Effector CD4-positive, alpha-beta T cell (primary cell): ENCODE results near the gene MEF2C.

ENCODE experiments used
- DNase-seq: peaks from one replicate; pipeline ENCODE4 v3.0.0-alpha.2; 2020

The MEF2C gene

DNA sequence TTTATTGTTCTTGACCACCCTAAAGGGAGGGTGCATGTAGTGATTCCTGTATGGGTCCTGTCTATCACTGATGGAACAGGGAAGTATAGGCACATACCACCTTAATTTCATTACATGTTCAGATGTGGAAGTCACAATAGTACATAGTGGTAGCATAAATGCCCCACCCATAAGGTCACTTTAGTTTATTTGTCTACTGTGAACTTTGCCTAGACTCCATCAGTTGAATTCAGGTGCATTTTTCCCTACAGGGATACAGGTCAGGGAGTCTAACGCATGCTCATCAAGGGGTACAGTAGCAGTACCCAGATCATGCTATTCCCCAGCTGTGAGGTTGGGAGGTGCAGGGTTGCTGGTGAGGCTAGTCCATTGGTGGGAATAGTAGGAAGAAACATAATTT, 175.0 kb downstream of the MEF2C start:
- DNase-seq: no peak

DNA sequence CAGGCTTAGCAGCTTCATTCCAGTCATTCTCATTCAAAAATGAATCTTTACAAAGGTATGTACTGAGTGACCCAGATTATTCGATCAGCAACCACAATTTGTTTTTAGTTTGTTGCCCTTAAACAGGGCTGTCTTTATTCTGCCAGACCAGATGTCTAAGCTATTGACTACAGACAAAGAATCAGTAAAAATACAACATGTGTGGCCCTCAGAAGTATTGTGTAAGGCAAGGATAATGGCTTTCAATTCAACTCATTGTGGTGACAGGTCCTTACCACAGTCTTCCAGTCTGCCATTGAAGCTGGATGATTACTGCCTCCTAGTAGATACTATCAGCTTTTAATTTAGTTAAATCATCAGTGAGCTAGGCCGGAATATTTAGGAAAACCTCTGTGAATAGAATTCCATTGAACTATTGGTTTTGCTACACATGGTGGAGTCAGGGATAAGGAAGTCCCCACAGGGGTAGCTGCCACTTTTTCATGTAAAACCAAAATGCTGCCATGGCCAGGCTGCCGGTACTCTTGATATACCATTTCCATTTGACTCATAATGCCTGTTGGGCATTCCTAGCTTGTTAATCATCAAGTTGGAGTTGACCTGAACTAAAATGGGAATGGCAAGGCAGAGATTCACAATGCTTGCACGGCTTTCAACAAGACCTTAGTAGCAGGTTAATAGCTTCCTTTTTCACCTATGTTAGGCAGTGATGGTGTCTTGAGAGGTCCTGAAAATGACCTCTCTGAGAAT, 175.6 kb downstream of the MEF2C start:
- DNase-seq: no peak

GRCh38 chr5:88702332-88702731, 180.7 kb downstream of the MEF2C start:
- DNase-seq: no peak

DNA sequence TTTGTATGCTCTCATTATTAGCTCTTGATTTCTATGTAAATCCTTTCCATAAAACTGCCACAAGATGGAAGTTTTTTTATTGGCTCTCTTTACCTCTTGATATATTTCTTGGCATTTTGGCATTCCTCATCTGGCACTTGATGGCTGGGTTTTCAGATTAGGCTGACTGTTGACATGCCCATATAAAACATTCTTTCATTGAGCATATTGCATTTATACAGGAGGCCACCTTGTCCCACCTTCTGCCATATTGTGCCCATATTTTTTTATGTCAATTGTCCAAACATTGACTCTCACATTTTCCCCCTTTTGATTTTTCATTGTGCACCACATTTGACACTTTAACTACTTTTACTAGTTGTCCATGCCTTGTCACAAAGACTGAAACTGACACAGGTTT, 182.9 kb downstream of the MEF2C start:
- no peak for DNase-seq

DNA sequence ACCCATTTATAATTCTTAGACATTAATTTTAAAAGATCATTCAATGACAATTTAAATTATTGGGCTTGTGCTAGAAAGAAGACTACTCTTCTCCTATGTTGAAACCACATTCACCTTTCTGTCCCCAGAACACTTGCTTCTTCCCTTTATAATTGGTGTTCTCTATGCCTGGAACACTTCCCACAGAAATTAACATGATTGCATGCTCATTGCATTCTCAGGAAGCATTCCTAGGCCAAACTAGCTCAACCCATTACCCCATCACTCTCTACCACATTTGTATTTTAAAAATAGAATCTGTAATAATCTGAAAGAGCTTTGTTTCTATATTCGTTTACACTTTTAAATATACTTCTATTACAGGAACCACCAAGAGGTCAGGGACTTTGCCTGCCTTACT, 184.7 kb downstream of the MEF2C start:
- no peak for DNase-seq

DNA sequence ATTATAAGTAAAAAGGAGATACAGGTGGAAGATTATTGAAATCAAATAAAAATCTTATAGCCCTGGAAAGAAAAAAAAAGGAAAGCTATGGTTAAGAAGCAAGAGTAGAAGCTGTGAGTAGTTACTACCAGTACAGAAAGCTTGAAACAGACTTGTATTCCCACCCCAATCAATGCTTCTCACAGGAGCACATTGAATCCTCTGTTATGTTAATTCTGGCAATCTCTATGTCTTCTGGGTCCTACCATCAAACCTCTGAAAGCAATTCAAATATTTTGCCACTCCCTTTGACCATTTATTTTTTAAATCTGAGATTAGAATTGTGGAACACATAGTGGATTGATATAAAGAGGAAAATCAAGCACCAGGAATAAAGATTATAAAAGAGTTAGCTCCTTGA, 186.5 kb downstream of the MEF2C start:
- DNase-seq: no peak

DNA sequence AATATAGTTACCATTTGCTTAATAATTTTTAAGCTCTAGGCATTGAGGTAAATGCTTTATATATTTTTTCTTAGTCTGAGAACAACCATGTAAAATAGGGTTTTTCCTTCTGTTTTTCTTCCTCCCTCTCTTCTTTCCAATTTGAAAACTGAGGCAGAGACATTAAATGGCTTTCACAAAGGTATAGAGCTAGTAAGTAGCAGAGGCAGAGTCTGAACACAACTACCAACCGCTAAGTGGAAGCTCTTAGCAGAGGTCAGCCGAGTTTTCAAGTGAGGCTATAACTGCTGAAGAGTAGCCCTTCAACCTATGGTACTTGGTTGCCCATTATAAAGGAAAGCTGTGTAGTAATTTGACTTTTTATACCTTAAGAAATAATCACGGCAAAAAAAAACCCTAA, 187.1 kb downstream of the MEF2C start:
- no peak for DNase-seq

- no peak for DNase-seq
Observed at GRCh38 chr5:88695232-88695631, 187.8 kb downstream of the MEF2C start.

GRCh38 chr5:88694023-88694679, 188.8 kb downstream of the MEF2C start:
- no peak for DNase-seq

- no peak for DNase-seq
Observed at GRCh38 chr5:88693071-88693932, 189.7 kb downstream of the MEF2C start.

DNA sequence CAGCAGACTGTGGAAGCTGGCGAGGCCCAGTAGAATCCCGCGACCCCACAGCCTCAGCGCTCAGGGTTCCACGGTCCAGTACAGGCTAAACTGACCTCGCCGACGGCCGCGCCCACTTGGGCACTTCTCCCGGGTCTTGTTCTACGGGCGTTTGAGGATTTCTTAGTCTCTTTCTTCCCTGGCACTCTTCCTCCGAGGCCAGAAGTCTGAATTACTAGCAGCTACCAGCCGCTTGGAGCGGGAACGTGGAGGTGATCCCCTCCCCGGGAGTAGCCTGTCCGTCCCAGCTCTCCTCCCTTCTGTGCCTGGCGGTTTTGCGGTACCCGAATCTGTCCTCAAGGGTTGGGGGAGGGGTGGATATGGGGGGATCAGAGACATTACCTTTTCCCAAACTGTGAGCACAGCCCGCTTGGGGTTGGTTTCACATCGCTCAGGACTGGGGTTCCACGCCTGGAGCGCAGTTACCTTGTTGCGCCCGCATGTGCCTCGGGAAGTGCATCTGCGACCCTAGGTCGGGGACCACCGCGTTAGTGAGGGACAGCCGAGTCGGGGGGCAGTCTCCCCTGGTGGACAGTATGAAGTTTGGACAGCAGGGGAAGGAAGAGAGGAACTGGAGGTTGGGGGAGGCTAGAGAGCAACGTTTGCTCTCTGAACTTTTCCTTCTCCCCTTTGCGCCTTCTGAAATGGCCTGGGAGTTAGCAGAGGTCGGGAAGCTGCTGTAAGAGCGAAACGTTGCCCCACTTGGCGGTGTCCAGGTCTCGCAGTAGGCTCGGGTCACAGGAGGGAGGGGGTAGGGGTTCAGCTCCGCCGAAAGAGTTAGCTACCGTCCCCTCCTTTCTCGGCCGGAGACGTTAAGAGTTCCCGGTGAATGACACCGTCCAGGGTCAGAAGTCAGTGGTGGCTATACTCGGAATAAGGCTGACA, 190.8 kb downstream of the MEF2C start:
- DNase-seq: no peak

GRCh38 chr5:88691230-88691582, 191.8 kb downstream of the MEF2C start:
- no peak for DNase-seq

GRCh38 chr5:88690409-88691229, 192.4 kb downstream of the MEF2C start:
- peak; percentile 41 for DNase-seq

DNA sequence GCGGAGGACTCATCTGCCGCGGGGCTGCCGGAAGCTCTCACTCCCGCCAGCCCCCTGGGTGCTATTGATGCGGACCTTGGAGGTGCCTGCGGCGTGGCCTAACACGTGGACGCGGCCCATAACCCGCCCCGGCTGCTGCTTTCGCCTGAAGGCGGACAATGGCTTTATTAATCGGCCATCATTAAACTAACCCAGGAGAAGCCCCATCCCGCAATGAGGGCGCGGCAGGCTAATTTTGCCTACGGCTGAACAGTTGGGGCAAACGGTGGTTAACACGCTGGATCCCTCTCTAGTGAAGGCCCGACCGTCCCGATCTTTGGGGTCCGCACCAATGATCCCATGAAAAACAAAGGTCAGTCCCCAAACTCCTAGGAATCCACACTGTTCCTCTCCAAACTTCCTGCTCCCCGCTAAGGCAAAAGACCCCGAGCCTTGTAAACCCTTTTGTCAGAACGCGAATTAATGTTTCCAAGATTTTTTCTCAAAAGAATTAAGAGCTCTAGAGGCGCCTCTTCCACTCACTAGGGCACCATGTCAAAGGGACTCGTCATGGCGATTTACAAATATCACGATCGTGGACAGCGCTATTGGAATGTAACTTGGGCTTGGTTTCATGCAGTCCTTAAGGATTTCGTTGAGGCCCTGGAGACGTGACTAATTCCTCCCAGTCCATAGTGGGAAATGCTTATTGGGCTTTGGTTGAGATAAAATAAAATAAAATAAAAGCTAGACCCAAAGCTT, 193.1 kb downstream of the MEF2C start:
- DNase-seq: no peak

DNA sequence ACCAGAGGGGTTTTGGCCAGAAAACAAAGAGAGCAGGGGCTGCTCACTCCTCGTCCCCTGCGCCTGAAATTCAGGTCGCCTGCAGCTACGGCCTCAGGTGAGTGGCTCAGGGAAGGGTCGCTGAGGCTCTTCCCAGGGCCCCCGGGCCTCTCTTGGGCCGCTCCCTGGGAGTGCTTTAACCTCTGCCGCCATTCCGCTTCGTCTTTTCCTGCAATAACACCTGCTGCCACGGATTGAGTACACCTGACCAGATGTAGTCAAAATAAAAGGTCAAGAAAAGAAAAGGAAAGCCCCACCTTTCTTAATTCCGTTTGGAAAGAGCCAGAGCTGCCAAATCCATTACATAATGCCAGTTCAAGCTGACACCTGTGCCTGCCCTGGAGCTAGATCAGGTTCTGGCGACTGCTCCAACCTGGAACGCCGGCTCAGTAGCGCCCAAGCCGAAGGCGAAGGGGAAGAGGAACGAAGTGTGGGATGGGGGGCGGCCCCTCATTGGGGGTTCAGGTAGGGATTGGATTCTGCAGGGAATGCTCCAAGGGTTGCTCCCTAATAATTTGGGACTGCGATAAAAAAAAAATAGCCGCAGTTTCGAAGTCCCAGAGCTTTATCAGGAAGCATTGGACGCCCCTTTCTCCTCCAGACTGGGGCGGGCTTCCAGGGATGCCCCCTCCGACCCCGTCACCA, 193.9 kb downstream of the MEF2C start:
- DNase-seq: no peak

GRCh38 chr5:88688156-88688983, 194.6 kb downstream of the MEF2C start:
- DNase-seq: no peak

DNA sequence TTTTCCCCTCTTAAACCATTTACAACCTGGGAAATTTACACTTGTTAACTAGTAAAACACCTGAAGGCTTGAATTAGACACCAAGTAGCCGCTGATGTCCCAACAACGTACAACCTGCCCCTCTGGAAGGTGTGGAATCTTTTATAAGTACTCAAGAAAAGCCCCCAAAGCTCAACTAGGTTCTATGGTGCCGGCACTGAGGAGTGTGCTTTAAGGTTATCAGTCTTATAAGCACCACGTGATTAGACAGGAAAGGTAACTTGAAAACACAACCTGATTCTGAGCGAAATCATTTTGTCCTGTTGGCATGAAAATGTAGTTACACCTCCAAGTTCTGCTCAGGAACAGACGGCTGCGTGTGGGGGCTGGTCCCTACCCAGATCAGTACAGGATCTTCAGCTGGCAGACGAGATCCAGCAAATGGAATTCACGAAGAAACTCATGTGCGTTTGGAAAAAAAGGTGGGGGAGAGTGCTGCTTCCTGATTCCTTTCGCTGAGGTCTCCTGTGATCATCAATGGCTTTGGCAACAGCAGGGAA, 195.5 kb downstream of the MEF2C start:
- no peak for DNase-seq

DNA sequence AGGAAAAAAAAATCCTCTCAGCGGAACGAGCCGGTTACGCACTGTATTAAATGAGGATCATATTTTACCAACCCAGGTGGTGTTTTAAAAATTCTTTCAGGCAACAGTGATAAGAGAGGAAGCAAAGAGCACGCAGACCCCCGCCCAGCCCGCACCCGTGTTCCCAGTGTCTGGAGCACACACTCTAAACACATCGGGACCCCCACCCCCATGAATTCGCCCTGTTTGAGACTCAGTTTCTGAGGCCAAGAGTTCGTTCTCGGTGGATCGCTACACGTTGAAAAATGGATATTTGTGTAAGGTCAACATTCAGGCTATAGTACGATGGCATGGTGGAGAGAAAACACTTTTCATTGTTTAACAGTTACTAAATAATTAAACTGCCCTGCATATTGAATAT, 196.3 kb downstream of the MEF2C start:
- no peak for DNase-seq
